ENCODE results near the gene PTPN14.

- TF ChIP-seq CTCF (conservative IDR thresholded peaks at IDR 0.05 in 1 of 2, IDR thresholded peaks at IDR 0.05 in 1 of 2; ENCODE audit: extremely low read depth in 1 of 2, insufficient read depth in 1 of 2, low read depth in 1 of 2, low read length in 2 of 2), result no peak
- TF ChIP-seq EZH2 (IDR thresholded peaks at IDR 0.05; ENCODE audit: borderline replicate concordance, low read length), result no peak
Measured at GRCh38 chr1:214360525-214361164, 190.8 kb downstream of the PTPN14 start.
